Liver (tissue), 9 donors: ENCODE measurements around the gene RASL11A. TPM values are rescaled to one million over a fixed set of nuclear protein-coding genes. Genes with fewer than 3 reads are reported as not detected.
A peak's percentile ranks its signal among the peaks of the same experiment; 100 is the strongest.

Source experiments
- DNase-seq: peaks from one replicate; pipeline ENCODE4 v3.0.0-alpha.2; 2017; ENCODE audit warnings: low spot score
- H3K27ac ChIP-seq, 2 donors: one replicate each; pipeline ENCODE4 v1.7.0; 2013; ENCODE audit warnings: inconsistent platforms in 2 of 2, low read length in 2 of 2, control low read depth in 1 of 2, low read depth in 1 of 2, mild to moderate bottlenecking in 1 of 2
- H3K27me3 ChIP-seq, 4 donors: one replicate each; pipeline versions ENCODE4 v1.6.1 to v1.7.0; 2013; ENCODE audit warnings: low read length in 3 of 4, inconsistent platforms in 1 of 4, mild to moderate bottlenecking in 1 of 4, moderate library complexity in 1 of 4; ENCODE audit not compliant: control insufficient read depth in 4 of 4, insufficient read depth in 4 of 4
- H3K36me3 ChIP-seq, 4 donors: one replicate each; pipeline versions ENCODE4 v1.6.1 to v1.7.0; 2013; ENCODE audit warnings: low read length in 3 of 4, mild to moderate bottlenecking in 3 of 4, low read depth in 1 of 4, moderate library complexity in 1 of 4; ENCODE audit not compliant: control insufficient read depth in 4 of 4, insufficient read depth in 3 of 4
- H3K4me1 ChIP-seq, 4 donors: one replicate each; pipeline versions ENCODE4 v1.6.1 to v1.7.0; 2013; ENCODE audit warnings: low read length in 3 of 4, mild to moderate bottlenecking in 3 of 4, moderate library complexity in 1 of 4; ENCODE audit not compliant: control insufficient read depth in 4 of 4, insufficient read depth in 4 of 4
- H3K4me3 ChIP-seq, 3 donors: one replicate each; pipeline versions ENCODE4 v1.6.1 to v1.7.0; 2013; ENCODE audit warnings: low read length in 3 of 3, control low read depth in 1 of 3, low read depth in 1 of 3, mild to moderate bottlenecking in 1 of 3
- H3K9ac ChIP-seq, 2 donors: one replicate each; pipeline ENCODE4 v1.7.0; 2013; ENCODE audit warnings: low read length in 2 of 2, mild to moderate bottlenecking in 2 of 2, moderate library complexity in 2 of 2, control low read depth in 1 of 2, low read depth in 1 of 2
- H3K9me3 ChIP-seq, 4 donors: one replicate each; pipeline versions ENCODE4 v1.6.1 to v1.7.0; 2013; ENCODE audit warnings: low read length in 3 of 4; ENCODE audit not compliant: control insufficient read depth in 4 of 4
- ATF3 ChIP-seq: IDR thresholded peaks from 2 replicates; pipeline ENCODE4 v1.6.1; 2016; ENCODE audit warnings: antibody characterized with exemption
- CTCF ChIP-seq: fragments of 150-350 bp; IDR thresholded peaks from 2 replicates; pipeline ENCODE4 v1.5.1; 2017; ENCODE audit warnings: improper control_type of control experiment, low read depth, low read length; ENCODE audit not compliant: missing input control
- EGR1 ChIP-seq, 2 donors: IDR thresholded peaks; 2 replicates each; pipeline ENCODE4 v1.6.1; 2016 to 2018; ENCODE audit warnings: antibody characterized with exemption in 2 of 2, low read depth in 2 of 2
- FOXA1 ChIP-seq: IDR thresholded peaks from 2 replicates; pipeline ENCODE4 v1.6.1; 2016; ENCODE audit warnings: antibody characterized with exemption
- FOXA2 ChIP-seq: IDR thresholded peaks from 2 replicates; pipeline ENCODE4 v1.6.1; 2016; ENCODE audit warnings: antibody characterized with exemption
- GABPA ChIP-seq, 2 donors: IDR thresholded peaks in 1 of 2; conservative IDR thresholded peaks in 1 of 2; 2 replicates each; pipeline ENCODE4 v1.6.1; 2016; ENCODE audit warnings: antibody characterized with exemption in 2 of 2, mild to moderate bottlenecking in 1 of 2, moderate library complexity in 1 of 2
- HNF4A ChIP-seq, 2 donors: conservative IDR thresholded peaks; 2 replicates each; pipeline ENCODE4 v1.6.1; 2016; ENCODE audit warnings: antibody characterized with exemption in 2 of 2, mild to moderate bottlenecking in 2 of 2
- HNF4G ChIP-seq: IDR thresholded peaks from 2 replicates; pipeline ENCODE4 v1.6.1; 2016; ENCODE audit warnings: antibody characterized with exemption
- JUND ChIP-seq, 2 donors: IDR thresholded peaks; 2 replicates each; pipeline ENCODE4 v1.6.1; 2016; ENCODE audit warnings: antibody characterized with exemption in 2 of 2
- MAX ChIP-seq: IDR thresholded peaks from 2 replicates; pipeline ENCODE4 v1.6.1; 2016; ENCODE audit warnings: antibody characterized with exemption
- NR2F2 ChIP-seq: IDR thresholded peaks from 2 replicates; pipeline ENCODE4 v1.6.1; 2016; ENCODE audit warnings: antibody characterized with exemption
- RAD21 ChIP-seq, 2 donors: IDR thresholded peaks; 2 replicates each; pipeline ENCODE4 v1.6.1; 2016; ENCODE audit warnings: antibody characterized with exemption in 2 of 2, mild to moderate bottlenecking in 2 of 2
- REST ChIP-seq: IDR thresholded peaks from 2 replicates; pipeline ENCODE4 v1.6.1; 2016; ENCODE audit warnings: antibody characterized with exemption, mild to moderate bottlenecking
- RXRA ChIP-seq, 2 donors: IDR thresholded peaks; 2 replicates each; pipeline ENCODE4 v1.6.1; 2017 to 2018; ENCODE audit warnings: antibody characterized with exemption in 2 of 2, mild to moderate bottlenecking in 1 of 2
- SP1 ChIP-seq: IDR thresholded peaks from 2 replicates; pipeline ENCODE4 v1.6.1; 2018; ENCODE audit warnings: antibody characterized with exemption, mild to moderate bottlenecking
- TAF1 ChIP-seq: conservative IDR thresholded peaks from 2 replicates; pipeline ENCODE4 v1.6.1; 2016; ENCODE audit warnings: antibody characterized with exemption, mild to moderate bottlenecking
- YY1 ChIP-seq: IDR thresholded peaks from 2 replicates; pipeline ENCODE4 v1.6.1; 2016; ENCODE audit warnings: antibody characterized with exemption, mild to moderate bottlenecking
- ZBTB33 ChIP-seq: IDR thresholded peaks from 2 replicates; pipeline ENCODE4 v1.6.1; 2016; ENCODE audit warnings: antibody characterized with exemption
- WGBS: extraction: QIAGEN DNeasy Blood & Tissue Kit; methylation state at CpG from one replicate; pipeline ENCODE4 v1.1.7; 2013; 5-methylcytosine and 5-hydroxymethylcytosine counted together
- polyA plus RNA-seq, 2 donors: library from polyadenylated mRNA; stranded (reverse) in 1 of 2; unstranded in 1 of 2; fragments of 200-250 nt in 1 of 2; fragments of >200 nt in 1 of 2; fragmentation: Nextera tagmentation in 1 of 2; extraction: Ambion mirVana in 1 of 2; gene quantifications; one replicate each; pipeline versions ENCODE4 v1.2.1 to v1.2.3, GENCODE V29; 2013 to 2015
- total RNA-seq, 2 donors: library from RNA; depleted of rRNA; stranded (reverse); fragments of >200 nt; gene quantifications; one replicate each; pipeline ENCODE4 v1.2.3, GENCODE V29; 2014
- donor health status: healthy.
- donor health status: healthy.
- donor health status: healthy.
- donor health status: healthy.
- donor health status: healthy.

RASL11A gene
- total and polyA plus RNA-seq, 4 donors = 2.5 to 5.6 (median 4.0) TPM

GRCh38 chr13:27257233-27257568 is 13.4 kb upstream of the RASL11A start:
- Histone ChIP-seq H3K4me1 (peaks cover 10 to 25% (median 14%) of the 10 kb centered on the region in 4 donors), H3K4me3 (no peak overlapping the region), H3K36me3 (peaks cover 9 to 30% (median 26%) of the 10 kb centered on the region in 4 donors), H3K27me3 (no peaks in the 10 kb centered on the region), H3K27ac (peak overlapping the region in 1 of 2 donors; percentile 18), H3K9me3 (no peaks in the 10 kb centered on the region), H3K9ac (no peak overlapping the region)
- TF ChIP-seq EGR1 (IDR thresholded peaks at IDR 0.05; ENCODE audit: low read depth in 2 of 2) (no peak), YY1 (no peak), CTCF (no peak), ATF3 (no peak), JUND (IDR thresholded peaks at IDR 0.05) (no peak), REST (no peak), RXRA (IDR thresholded peaks at IDR 0.05) (no peak), NR2F2 (no peak), TAF1 (no peak)
- no peak for DNase-seq
- 88% methylated on average over 3 of the region's 3 CpGs for WGBS

GRCh38 chr13:27257648-27258253 is 12.9 kb upstream of the RASL11A start:
- Histone ChIP-seq H3K27ac (no peak overlapping the region), H3K4me3 (no peak overlapping the region), H3K9me3 (no peaks in the 10 kb centered on the region), H3K9ac (no peak overlapping the region), H3K27me3 (no peaks in the 10 kb centered on the region), H3K36me3 (peaks cover 9 to 30% (median 26%) of the 10 kb centered on the region in 4 donors), H3K4me1 (peaks cover 8 to 20% (median 13%) of the 10 kb centered on the region in 4 donors)
- 92% methylated on average over 11 of the region's 11 CpGs for WGBS
- no peak for DNase-seq
- no peak for TF ChIP-seq JUND (IDR thresholded peaks at IDR 0.05)
- TF ChIP-seq MAX = no peak
- TF ChIP-seq TAF1 = no peak
- no peak for TF ChIP-seq HNF4A (conservative IDR thresholded peaks at IDR 0.05)
- no peak for TF ChIP-seq HNF4G
- no peak for TF ChIP-seq REST
- no peak for TF ChIP-seq ZBTB33
- TF ChIP-seq EGR1 (IDR thresholded peaks at IDR 0.05; ENCODE audit: low read depth in 2 of 2) = no peak
- TF ChIP-seq FOXA1 = no peak
- no peak for TF ChIP-seq RAD21 (IDR thresholded peaks at IDR 0.05)
- no peak for TF ChIP-seq SP1
- no peak for TF ChIP-seq GABPA (IDR thresholded peaks at IDR 0.05 in 1 of 2, conservative IDR thresholded peaks at IDR 0.05 in 1 of 2)
- TF ChIP-seq YY1 = no peak
- no peak for TF ChIP-seq NR2F2
- TF ChIP-seq RXRA (IDR thresholded peaks at IDR 0.05) = no peak
- TF ChIP-seq FOXA2 = no peak
- TF ChIP-seq ATF3 = no peak
